Kidney tubule cell (primary cell): ENCODE measurements around the gene RDH13.
A peak's percentile ranks its signal among the peaks of the same experiment; 100 is the strongest.
"Not testable (repeated sequence)": the region's sequence is repeated elsewhere in the genome, so short reads cannot be mapped to it uniquely, and the experiment has no call there.

Source experiments
- DNase-seq: peaks from one replicate; pipeline ENCODE4 v3.0.0-alpha.2; 2018; ENCODE audit warnings: low spot score

RDH13 gene

DNA sequence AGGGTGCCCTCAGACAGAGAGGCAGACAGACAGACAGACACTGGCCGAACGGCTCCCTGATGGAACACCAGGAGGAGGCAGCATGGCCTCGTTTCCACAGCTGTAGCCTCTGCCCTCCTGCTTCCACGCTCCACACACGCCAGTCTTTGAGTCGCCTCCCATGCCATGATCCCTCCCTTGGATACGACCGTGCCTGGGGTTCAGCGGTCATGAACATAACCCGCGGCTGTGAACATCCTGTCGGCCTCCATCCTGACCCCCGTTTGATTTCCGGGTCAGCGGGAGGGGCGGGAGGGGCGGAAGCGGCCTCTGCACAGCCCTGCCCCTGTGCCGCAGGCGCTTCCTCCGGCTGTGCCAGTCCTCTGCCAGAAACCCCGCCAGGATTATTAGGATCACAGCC, 48.2 kb downstream of the RDH13 start:
- no peak for DNase-seq

DNA sequence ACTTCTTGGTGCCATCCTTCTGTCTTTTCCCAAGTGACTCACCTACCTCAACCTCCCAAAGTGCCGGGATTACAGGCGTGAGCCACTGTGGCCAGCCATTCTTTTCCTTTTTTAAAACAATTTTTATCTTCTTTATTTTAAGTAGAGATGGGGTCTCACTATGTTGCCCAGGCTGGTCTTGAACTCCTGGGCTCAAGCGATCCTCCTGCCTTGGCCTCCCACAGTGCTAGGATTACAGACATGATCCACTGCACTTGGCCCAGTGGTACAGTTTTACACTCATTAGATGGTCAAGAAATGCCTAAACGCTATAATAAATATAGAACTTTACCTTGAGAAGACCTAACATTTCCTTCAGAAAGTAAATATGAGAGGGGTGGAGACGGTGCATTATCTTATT, 49.4 kb downstream of the RDH13 start:
- peak; percentile 9 for DNase-seq

DNA sequence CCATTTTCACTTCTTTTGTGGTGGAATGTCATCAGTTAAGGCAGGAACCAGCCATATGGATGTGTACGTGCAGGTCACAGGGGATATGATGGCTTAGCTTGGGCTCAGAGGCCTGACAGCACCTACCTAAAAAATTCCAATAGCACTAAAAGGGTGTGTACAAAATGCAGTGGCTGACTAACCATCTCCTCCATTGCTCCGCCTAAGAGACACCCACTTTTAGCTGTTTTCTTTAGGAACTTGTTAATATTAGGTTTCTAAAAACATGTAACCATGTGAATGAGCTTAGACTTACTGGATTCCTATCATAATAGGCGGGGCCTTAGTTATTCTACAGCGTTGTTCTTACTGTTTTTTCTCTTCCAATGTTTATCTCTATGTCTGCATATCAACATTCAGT, 50.6 kb downstream of the RDH13 start:
- no peak for DNase-seq

DNA sequence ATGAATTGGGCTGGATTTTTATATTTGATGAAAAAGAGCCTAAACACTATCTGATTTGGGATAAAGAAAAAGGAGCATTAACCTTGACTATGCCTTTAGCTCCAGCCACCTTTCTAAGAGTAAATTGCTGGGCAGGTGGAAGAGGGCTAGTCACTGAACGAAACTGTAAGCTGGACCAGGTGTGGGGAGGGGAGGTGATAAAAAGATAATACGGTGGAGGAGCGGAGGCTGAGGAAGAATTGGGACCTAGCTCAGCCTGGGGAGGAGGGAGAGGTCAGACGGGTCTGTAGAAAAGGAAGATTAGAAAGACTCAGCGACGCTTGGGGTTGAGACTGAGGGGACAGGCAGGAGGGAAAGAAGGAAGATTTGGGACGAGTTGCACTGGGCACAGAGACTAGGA, 52.4 kb downstream of the RDH13 start:
- DNase-seq = not testable (repeated sequence)

DNA sequence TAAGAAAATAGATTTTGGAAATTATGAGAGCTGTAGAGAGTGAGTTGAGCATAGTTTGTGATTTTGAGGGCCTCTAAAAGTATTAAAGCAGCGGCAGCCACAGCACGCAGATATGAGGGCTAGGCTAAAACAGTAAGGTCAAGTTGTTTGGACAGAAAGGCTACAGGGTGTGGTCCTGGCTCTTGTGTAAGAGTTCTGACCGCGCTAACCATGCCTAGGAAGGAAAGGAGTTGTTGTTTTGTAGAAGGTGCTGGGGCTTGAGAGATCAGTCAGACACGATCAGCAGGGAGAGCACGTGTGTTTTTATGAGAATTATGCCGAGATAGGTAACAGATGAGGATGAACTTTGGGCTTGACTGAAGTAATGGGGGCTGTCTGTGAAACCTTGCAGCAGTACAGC, 54.2 kb downstream of the RDH13 start:
- DNase-seq = not testable (repeated sequence)

DNA sequence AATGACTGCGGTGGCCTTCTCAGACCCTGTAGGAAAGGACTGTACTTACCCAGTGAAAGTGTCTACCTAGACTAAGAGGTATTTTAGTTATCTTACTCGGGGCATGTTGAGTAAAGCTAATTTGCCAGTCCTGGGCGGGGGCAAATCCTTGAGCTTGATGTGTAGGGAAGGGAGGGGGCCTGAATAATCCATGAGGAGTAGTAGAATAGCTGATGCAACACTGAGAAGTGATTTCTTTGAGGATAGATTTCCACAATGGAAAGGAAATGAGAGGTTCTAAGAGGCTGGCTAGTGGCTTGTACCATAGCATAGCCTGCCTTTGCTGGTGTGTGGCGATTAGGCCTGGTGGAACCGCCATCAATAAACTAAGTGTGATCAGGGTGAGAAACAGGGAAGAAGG, 54.8 kb downstream of the RDH13 start:
- DNase-seq = not testable (repeated sequence)

DNA sequence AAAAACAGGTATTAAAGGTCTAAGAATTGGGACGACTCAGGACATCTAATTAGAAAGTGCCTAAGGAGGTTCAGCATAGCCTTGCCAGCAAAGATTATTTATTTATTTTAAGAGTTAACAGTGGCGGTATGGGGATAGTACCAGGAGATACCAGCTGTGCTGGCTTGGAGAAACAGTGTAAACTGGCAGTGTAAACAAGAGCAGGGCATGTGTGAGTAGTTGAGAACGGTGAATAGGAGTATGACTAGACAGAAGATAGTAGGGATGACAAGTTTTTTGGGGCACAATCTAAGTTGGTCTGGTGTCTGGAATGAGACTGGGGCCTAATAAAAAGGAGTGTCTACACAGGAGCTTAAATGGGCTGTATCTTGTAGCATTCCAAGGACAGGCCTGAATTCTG, 55.4 kb downstream of the RDH13 start:
- not testable (repeated sequence) for DNase-seq

DNA sequence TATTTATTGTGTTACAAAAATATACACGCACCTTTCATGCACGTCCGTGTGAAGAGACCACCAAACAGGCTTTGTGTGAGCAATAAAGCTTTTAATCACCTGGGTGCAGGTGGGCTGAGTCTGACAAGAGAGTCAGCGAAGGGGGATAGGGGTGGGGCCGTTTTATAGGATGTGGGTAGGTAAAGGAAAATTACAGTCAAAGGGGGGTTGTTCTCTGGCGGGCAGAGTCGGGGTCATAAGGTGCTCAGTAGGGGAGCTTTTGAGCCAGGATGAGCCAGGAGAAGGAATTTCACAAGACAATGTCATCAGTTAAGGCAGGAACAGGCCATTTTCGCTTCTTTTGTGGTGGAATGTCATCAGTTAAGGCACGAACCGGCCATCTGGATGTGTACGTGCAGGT, 56.2 kb downstream of the RDH13 start:
- DNase-seq = not testable (repeated sequence)

DNA sequence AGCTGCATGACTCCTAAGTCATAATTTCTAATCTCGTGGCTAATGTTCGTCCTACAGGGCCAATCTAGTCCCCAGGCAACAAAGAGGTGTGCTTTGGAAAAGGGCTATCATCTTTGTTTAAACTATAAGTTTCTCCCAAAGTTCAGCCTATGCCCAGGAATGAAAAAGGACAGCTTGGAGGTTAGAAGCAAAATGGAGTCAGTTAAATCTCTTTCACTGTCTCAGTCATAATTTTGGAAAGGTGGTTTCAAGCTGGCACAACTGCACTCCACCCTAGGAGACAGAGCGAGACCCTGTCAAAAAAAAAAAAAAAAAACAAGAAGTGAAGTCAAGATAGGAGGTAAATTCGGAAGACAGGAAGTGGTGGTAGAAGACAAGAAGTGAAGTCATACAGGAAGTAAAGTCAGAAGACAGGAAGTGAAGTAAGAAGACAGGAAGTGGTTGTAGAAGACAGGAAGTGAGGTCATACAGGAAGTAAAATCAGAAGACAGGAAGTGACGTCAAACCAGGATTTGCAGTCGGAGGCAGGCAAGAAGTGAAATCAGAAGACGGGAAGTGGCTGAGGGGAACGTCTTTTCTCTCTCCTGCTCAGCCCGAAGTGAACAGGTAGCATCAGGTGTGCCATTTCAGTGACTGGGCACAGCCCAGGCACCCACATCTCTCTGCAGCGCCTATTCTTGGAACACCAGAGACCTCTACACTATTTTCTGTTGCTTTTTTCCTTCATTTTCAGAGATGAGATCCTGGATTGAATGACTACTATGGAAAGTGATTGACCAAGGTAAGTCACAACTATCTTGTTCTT, 57.1 kb downstream of the RDH13 start:
- peak; percentile 89 for DNase-seq

DNA sequence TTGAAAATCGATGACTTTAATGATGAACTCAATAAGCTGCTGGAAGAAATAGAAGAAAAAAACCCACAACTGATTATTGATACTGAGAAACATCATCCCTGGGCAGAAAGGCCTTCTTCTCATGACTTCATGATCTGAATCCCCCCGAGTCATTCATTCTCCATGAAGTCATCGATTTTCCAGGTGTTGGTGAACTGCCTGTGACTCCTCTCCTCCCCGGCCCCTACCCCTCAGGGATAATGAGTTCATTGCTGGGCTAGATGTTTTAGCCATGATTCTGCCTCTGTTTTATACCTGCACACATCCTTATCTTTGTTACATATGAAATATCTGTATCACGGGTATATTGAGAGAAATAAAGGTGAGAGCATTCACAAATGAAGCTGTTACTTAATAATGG, 62.2 kb downstream of the RDH13 start:
- DNase-seq = no peak

DNA sequence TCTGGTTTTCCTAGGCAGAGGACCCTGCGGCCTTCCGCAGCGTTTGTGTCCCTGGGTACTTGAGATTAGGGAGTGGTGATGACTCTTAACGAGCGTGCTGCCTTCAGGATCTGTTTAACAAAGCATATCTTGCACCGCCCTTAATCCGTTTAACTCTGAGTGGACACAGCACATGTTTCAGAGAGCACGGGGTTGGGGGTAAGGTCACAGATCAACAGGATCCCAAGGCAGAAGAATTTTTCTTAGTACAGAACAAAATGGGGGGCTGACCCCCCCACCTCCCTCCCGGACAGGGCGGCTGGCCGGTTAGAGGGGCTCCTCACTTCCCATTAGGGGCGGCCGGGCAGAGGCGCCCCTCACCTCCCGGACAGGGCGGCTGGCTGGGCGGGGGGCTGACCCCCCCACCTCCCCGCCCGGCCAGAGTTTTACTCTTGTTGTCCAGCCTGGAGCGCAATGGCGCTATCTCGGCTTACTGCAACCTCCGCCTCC, 64.2 kb downstream of the RDH13 start:
- DNase-seq = not testable (repeated sequence)

DNA sequence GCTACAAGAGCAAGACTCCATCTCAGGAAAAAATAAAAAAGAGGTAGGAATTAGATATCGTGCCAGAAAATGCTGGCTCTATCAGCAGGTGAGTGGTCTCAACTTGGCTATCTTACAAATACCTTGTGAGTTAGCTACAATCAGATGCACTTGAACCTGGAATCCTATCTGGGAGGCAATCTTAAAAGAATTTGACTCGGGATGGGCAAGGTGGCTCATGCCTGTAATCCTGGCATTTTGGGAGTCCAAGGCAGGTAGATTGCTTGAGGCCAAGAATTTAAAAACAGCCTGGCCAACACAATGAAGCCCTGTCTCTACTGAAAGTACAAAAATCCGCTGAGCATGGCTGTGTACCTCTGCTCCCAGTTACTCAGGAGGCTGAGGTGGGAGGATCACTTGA, 67.4 kb downstream of the RDH13 start:
- DNase-seq = no peak
